ENCODE data around the gene AKAP6. TPM values are rescaled to one million over a fixed set of nuclear protein-coding genes. Genes with fewer than 3 reads are reported as not detected.

AKAP6 gene
- total RNA-seq, 1 donor from 2014 or later, result 0.53 TPM

DNA sequence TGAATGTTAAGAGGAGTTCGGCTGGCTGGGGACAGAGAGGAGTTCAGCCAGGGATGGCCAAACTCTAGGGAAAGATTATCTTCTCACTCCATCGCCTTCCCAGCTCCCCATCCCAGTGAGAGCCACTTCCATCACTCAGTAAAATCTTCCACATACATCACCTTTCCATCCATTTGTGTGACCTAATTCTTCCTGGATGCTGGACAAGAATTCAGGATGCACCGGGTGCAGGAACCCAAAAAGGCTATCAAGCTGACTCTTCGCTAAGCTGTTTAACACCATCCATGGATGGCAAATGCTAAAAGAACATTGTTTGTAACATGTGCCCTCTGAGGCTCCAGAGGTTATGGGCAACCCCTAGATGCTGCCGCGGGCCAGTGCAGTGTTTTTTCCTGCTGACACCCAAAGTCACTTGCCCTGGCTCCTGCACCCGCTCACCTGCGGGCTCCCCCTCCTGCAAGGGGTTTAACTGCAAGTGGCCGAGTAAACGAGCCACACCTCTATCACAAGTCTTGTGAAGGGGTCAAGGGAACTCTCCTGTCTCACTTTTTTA is 393.6 kb downstream of the AKAP6 start:
- TF ChIP-seq, protein P1, sequence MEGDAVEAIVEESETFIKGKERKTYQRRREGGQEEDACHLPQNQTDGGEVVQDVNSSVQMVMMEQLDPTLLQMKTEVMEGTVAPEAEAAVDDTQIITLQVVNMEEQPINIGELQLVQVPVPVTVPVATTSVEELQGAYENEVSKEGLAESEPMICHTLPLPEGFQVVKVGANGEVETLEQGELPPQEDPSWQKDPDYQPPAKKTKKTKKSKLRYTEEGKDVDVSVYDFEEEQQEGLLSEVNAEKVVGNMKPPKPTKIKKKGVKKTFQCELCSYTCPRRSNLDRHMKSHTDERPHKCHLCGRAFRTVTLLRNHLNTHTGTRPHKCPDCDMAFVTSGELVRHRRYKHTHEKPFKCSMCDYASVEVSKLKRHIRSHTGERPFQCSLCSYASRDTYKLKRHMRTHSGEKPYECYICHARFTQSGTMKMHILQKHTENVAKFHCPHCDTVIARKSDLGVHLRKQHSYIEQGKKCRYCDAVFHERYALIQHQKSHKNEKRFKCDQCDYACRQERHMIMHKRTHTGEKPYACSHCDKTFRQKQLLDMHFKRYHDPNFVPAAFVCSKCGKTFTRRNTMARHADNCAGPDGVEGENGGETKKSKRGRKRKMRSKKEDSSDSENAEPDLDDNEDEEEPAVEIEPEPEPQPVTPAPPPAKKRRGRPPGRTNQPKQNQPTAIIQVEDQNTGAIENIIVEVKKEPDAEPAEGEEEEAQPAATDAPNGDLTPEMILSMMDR (IDR thresholded peaks at IDR 0.05), result no peak
- CTCF ChIA-PET, result no interaction called here

DNA sequence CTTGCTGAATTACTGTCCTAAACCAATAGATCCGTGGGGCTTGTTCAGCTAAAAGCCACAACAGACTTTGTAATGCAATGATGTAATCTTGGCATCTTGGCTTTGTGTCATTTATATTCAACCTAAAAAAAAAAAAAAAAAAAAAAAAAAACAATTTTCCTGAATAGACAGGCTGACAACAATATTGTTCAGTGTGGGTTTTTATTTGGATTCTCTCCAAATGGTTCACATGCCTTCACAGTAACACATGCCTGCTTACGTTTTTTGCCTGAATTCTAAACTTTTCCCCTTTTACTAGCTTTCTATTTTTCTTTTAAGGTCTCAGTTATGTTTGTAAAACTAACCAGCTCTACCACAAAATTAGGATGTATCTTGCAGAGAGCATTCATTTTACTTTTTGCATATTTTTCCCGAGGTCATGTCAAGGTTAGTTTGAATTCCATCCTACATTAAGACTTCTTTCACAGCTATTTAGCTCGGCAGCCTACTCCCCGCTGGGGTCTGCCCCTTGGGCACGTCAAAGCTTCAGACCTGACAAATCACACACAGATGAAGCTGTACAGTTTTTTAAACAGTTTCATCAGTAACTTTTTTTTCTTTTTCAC is 395.9 kb downstream of the AKAP6 start:
- no peaks in the 10 kb centered on the region for H3K4me1 Mint-ChIP-seq
- DNase-seq, result no peak
- no peak for ATAC-seq (ENCODE audit: low read depth)
- H3K4me3 Mint-ChIP-seq, result no peak overlapping the region
- intact Hi-C loops (cut with micrococcal nuclease), result no loop called here
- POLR2A ChIA-PET, result no interaction called here
- no peaks in the 10 kb centered on the region for H3K27me3 Mint-ChIP-seq
- H3K27ac Mint-ChIP-seq, result no peak overlapping the region
- TF ChIP-seq, protein P1 (IDR thresholded peaks at IDR 0.05), result no peak
- H3K36me3 Mint-ChIP-seq (ENCODE audit: low read depth), result no peaks in the 10 kb centered on the region
- H3K9me3 Mint-ChIP-seq, result no peaks in the 10 kb centered on the region
- CTCF ChIA-PET, result no interaction called here

More for the DNA sequence above, 393.6 kb downstream of the AKAP6 start:
- intact Hi-C loops (cut with micrococcal nuclease), result no loop called here
- DNase-seq, result no peak
- Mint-ChIP-seq H3K36me3 (ENCODE audit: low read depth) (no peaks in the 10 kb centered on the region), H3K27me3 (no peaks in the 10 kb centered on the region), H3K4me1 (no peaks in the 10 kb centered on the region), H3K27ac (no peak overlapping the region), H3K9me3 (no peaks in the 10 kb centered on the region), H3K4me3 (no peak overlapping the region)
- POLR2A ChIA-PET, result no interaction called here
- no peak for ATAC-seq (ENCODE audit: low read depth)

DNA sequence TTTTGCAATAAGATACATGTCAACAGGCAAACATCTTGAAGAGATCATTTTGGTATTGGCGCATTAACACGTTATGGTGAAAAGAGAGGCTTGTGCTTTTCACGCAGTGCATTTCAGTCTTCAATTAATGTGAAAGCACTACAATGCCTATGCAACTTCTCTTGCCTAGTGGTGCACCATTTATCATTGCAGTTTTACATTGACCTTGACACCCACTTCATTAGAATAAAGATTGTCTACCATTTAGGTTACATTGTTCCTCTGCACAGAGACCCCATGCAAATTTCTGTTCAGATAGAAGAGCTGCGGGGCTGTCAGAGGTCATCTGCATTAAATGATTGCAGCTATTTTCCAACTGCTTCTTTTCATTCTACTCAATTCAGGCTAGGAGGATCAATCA is 397.4 kb downstream of the AKAP6 start:
- DNase-seq, result no peak
- Mint-ChIP-seq H3K4me3 (no peak overlapping the region), H3K27me3 (no peaks in the 10 kb centered on the region), H3K27ac (no peak overlapping the region), H3K9me3 (no peaks in the 10 kb centered on the region), H3K36me3 (ENCODE audit: low read depth) (no peaks in the 10 kb centered on the region), H3K4me1 (no peaks in the 10 kb centered on the region)
- intact Hi-C loops (cut with micrococcal nuclease), result no loop called here
- no peak for ATAC-seq (ENCODE audit: low read depth)
- ChIA-PET POLR2A (no interaction called here), CTCF (no interaction called here)
- TF ChIP-seq, protein P1 (IDR thresholded peaks at IDR 0.05), result no peak

DNA sequence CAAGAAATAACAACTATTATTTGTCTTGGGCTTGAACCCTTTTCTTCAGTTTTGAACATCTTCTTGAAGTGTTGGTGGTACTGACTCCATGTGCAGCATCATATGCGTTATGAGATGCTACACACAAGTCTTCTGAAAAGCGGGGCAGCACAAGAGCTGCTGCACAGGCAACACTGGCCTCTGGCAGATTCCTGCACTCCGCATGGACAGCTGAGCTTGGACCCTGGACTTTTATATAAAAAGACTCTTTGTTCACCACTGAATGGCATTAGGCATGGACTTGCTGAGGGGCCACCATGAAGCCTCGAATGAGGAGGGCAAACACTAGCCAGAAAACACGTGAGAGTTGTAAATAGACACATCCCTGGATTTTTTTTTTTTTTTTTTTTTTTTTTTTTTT is 398.7 kb downstream of the AKAP6 start:
- TF ChIP-seq, protein P1 (IDR thresholded peaks at IDR 0.05), result no peak
- H3K27ac Mint-ChIP-seq, result no peak overlapping the region
- DNase-seq, result no peak
- no peak overlapping the region for H3K4me3 Mint-ChIP-seq
- POLR2A ChIA-PET, result no interaction called here
- H3K4me1 Mint-ChIP-seq, result no peaks in the 10 kb centered on the region
- H3K27me3 Mint-ChIP-seq, result no peaks in the 10 kb centered on the region
- H3K36me3 Mint-ChIP-seq (ENCODE audit: low read depth), result no peaks in the 10 kb centered on the region
- CTCF ChIA-PET, result no interaction called here
- intact Hi-C loops (cut with micrococcal nuclease), result no loop called here
- no peak for ATAC-seq (ENCODE audit: low read depth)
- no peaks in the 10 kb centered on the region for H3K9me3 Mint-ChIP-seq

DNA sequence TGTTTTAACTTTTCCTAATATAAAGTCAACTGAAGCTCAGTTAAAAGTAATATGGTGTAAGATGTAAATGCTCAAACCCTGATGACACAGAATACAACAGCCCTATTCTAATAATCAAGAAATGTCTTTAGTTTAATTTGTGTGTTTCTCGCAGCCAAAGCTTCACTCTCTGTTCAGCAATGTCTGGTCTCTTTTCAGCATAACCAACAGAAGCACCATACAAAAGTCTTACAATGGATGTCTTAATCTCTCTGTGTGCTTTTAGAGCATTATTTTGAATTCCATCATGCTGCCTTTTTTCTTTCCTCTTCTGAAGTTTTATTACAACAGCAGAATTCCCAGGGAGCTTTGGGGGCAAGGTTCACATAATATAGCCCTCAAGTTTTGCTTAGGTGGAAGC is 399.4 kb downstream of the AKAP6 start:
- Mint-ChIP-seq H3K27ac (no peak overlapping the region), H3K4me3 (no peak overlapping the region), H3K9me3 (no peaks in the 10 kb centered on the region), H3K27me3 (no peaks in the 10 kb centered on the region), H3K4me1 (no peaks in the 10 kb centered on the region), H3K36me3 (ENCODE audit: low read depth) (no peaks in the 10 kb centered on the region)
- TF ChIP-seq, protein P1 (IDR thresholded peaks at IDR 0.05), result no peak
- DNase-seq, result no peak
- CTCF ChIA-PET, result no interaction called here
- intact Hi-C loops (cut with micrococcal nuclease), result no loop called here
- ATAC-seq (ENCODE audit: low read depth), result no peak
- POLR2A ChIA-PET, result no interaction called here
